GM15510 (cell line): Measurements from ENCODE around the gene STARD6.

Experiments
- POLR2A ChIP-seq: IDR thresholded peaks from 3 replicates; pipeline ENCODE4 v1.6.1; 2011; ENCODE audit warnings: borderline replicate concordance; ENCODE audit not compliant: insufficient read length; ENCODE audit errors: extremely low read depth

Gene STARD6

DNA sequence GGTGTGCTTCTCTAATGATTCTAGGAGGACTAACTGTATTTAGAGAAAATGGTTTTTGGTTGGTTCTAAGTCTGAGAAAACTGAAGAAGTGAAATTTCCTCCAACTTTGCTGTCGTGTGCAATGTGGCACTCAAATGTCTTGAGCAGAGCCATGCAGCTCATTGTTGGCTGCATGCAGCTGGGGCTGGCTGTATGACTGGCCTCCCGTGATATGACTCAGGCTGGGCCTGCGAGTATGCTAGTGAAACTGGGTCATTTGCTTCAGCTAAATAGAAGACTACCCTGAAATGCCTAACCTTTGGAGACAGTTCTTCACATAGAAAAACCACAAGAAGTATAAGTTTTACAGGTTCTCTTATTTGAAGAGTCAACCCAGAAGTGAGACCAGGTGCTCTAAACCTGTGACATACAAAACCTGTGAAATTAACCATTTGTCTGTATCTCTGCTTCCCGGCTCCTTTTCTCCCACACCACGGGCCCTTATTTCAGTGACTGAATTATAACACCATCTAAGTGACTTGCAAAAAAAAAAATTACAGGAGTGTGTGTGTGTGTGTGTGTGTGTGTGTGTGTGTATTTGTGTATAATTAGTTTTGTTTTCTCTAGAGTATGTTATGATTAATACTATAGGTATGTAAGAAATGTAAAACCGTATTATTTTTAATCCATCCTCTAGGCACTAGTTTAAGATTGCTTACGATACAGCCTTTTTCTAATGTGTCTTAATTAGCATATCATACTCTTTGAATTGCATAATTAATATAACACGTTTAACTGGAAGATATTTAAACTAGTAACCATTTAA, 72.5 kb downstream of the STARD6 start:
- no peak for TF ChIP-seq POLR2A

DNA sequence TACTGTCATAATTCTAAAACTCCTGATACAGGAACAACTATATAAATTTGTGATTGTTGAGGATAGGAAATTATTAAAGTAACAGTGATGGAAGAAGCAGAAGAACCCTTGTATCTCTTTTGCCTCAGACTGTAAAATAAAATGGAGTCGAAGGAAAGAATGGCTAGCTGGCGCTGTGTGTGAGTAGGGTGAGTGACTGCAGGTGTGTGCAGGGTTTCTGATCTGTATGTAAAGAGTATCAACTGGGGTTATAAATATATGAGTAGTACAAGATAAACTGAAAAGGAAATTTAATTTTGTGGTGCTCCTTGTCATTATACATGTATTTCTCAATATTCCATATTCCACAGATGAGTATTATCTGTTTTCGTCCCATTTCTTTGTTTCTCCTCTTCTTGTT, 73.1 kb downstream of the STARD6 start:
- no peak for TF ChIP-seq POLR2A

DNA sequence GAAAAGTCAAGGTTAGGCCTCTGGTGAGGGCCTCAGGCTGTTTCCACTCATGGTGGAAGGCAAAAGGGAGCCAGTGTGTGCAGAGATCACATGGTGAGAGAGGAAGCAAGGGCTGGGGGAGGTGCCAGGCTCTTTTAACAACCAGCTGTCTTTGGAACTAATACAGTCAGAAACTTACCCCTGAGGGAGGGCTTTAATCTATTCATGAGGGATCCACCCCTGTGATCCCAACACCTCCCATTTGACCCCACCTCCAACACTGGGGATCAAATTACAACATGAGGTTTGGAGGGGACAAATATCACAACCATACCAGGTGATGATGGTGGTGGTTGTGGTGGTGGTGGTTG, 77.5 kb downstream of the STARD6 start:
- no peak for TF ChIP-seq POLR2A

DNA sequence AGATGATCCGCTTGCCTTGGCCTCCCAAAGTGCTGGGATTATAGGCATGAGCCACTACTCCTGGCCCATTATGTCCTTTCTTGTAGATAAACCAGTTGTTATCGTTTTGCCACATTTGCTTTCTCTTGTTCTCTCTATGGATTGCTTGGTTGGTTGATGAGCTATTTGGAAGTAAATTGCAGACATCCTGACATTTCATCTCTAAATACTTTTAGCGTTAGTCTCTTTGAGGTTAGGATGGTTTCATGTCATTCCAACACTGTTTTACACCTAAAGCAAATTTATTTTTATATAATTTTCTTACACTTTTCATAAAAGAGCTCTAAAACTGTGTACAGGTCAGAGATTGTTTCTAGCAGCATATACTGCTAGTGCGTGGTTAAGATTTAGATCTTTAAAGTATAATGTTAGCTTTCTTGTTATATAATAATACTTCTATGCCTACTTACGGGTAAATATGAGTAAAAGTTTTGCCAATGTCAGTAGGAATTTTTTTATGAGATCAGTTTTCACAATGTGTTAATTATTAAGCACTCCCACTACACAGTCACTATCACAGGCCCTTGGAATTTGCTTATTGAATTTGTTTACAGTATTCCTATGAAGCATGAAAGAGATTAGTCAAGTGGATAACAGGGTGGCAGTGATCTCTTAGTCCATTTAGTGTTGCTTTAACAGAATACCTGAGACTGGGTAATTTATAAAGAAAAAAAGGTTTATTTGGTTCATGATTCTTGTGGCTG, 78.0 kb downstream of the STARD6 start:
- TF ChIP-seq POLR2A, result no peak

DNA sequence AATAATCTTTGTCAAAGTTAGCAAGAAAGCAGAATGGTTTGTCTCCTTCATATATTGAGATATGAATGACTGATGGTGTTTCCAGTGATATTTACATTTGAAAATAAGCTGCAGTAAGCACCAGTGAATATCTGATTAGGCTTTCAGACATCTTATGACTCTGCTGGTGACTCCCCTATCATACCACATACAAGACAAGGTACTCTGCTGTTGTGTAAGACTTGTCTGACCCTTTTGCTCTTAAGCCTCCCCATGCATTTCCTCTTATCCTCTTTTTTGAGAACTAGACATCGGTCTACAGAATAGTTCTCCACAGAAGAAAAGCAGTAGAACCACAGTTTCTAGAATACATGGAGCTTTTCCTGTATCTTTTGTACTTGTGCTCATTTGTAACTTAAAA, 79.0 kb downstream of the STARD6 start:
- no peak for TF ChIP-seq POLR2A

DNA sequence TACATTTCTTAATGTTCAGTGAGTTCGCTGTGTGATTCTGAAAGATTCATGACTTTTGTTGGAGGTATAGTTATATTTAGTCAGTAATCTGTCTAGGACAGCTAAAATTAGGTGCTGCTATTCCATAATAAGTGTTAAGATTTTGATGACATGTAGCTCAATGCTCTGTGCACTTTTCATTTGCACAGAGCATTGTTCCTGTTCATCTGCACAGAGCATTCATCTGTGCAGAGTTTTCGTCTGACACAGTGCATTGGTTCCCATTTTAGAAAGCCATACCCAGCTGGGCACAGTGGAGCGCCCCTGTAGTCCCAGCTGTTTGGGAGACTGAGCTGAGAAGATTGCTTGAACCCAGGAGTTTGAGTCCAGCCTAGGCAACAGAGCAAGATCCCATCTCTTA, 79.8 kb downstream of the STARD6 start:
- TF ChIP-seq POLR2A, result no peak
